OCI-LY7 (cell line): ENCODE results near the gene C8G.

Source experiments
- EZH2phosphoT487 ChIP-seq: fragments of 200-600 bp; sonication (generic); IDR thresholded peaks from 2 replicates; pipeline ENCODE4 v1.6.1; 2018; ENCODE audit warnings: low read depth, borderline replicate concordance, mild to moderate bottlenecking, mixed run types, antibody characterized with exemption, low read length, moderate library complexity, mixed read lengths
- TF ChIP-seq, protein P1 (sequence below): fragments of 200-600 bp; sonication (generic); conservative IDR thresholded peaks from 2 replicates; pipeline ENCODE4 v1.5.1; 2014; ENCODE audit warnings: mild to moderate bottlenecking, antibody characterized with exemption, low read length, moderate library complexity, mixed read lengths

DNA sequence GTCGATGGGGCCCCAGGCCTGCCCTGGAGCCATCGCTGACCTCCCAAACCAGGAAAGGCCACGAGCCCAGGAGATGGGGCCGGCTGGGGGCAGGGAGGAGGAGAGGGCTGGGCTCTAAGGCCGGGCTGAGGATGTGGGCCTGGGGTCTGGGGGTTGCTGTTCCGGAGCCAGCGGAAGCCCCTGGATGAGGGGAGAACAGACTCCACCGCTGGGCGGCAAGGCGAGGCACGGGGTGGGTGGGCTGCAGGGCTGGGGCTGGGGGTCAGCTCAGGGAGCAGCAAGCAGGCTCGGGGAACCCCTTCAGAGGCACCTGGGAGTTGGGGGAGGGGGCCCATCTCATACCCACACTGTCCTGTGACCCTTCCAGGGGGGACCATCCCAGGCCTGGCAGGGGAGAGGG lies 18.7 kb downstream of the C8G start:
- TF ChIP-seq, protein P1, sequence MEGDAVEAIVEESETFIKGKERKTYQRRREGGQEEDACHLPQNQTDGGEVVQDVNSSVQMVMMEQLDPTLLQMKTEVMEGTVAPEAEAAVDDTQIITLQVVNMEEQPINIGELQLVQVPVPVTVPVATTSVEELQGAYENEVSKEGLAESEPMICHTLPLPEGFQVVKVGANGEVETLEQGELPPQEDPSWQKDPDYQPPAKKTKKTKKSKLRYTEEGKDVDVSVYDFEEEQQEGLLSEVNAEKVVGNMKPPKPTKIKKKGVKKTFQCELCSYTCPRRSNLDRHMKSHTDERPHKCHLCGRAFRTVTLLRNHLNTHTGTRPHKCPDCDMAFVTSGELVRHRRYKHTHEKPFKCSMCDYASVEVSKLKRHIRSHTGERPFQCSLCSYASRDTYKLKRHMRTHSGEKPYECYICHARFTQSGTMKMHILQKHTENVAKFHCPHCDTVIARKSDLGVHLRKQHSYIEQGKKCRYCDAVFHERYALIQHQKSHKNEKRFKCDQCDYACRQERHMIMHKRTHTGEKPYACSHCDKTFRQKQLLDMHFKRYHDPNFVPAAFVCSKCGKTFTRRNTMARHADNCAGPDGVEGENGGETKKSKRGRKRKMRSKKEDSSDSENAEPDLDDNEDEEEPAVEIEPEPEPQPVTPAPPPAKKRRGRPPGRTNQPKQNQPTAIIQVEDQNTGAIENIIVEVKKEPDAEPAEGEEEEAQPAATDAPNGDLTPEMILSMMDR, result no peak
- no peak for TF ChIP-seq EZH2phosphoT487
